Measurements from ENCODE around the gene POU2F3.

POU2F3 gene

DNA sequence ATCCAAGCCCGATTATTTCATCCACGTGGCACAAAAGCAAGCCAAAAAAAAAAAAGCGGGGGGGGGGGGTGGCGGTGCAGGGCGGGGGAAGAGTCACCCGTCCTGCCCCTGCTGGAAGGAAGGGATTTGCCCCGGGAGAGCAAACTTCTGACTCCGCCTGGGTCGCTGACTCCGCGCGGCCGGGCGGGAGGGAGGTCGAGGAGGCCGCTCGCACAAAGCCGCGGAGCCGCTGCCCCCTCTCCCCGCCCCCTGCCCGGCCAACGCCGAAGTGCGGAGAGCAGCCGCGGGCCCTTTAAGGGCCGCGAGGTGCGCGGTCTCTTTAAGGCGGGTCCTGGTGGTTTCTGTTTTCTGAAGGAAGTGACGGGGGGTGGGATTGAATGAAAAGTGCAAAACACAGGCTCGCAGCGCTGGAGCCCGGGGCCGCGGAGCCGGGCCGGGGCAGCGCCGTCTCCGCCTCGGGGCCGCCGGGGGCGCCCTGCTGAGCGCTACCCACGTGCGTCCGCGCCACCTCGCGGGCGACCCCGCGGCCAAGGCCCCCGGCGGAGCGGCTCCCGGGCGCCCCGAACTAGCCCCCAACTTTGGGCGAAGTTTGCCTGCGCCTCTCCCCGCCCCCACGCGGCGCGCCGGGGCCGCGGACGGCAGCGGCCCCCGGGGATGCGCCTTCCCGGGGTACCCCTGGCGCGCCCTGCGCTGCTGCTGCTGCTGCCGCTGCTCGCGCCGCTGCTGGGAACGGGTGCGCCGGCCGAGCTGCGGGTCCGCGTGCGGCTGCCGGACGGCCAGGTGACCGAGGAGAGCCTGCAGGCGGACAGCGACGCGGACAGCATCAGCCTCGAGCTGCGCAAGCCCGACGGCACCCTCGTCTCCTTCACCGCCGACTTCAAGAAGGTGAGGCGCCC, 29.1 kb upstream of the POU2F3 start, which contains the start of gene OAF:
Gene OAF, plus strand, starts transcription at position 407 of the 896 bp plus-strand sequence. Its CDS starts 248 bp downstream, at position 655.
- ATAC-seq (peak; percentile 87), DNase-seq (peak; percentile 51)

DNA sequence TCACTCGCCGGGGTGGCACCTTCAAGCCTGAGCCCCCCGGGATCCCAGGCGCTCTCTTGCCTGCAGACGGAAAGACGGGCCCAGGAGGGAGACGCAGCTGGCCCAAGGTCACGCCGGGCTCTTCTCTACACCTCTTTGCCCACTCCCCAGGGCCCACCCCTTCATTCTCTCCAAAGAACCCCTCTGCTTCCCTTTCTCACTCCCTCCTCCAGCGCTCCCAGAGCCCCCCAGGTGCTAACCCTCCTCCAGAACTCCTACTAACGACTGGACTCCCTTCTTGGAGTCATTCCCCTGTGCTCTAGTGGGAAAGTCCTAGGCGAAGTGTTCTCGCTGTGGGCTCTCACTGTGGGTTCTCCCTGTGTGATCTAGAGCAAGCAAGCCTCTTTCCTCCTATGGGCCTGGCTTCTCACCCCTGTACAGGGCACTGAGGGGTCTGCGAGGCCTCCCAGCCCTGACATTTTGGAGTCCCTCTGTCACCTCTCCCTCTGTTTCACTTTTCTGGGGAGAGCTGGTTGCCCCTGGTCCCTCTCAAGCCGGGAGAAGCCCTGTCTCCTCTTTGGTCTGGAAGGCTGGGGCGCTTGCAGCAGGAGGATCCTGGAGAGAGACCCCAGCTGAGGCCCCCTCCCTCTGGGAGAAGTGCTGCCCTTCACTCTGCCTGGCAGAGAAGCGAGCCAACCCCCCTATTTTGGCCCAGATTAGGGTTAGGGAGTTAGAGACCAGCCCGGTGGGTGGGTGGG, 28.2 kb upstream of the POU2F3 start:
- DNase-seq (no peak), ATAC-seq (peak; percentile 7)

DNA sequence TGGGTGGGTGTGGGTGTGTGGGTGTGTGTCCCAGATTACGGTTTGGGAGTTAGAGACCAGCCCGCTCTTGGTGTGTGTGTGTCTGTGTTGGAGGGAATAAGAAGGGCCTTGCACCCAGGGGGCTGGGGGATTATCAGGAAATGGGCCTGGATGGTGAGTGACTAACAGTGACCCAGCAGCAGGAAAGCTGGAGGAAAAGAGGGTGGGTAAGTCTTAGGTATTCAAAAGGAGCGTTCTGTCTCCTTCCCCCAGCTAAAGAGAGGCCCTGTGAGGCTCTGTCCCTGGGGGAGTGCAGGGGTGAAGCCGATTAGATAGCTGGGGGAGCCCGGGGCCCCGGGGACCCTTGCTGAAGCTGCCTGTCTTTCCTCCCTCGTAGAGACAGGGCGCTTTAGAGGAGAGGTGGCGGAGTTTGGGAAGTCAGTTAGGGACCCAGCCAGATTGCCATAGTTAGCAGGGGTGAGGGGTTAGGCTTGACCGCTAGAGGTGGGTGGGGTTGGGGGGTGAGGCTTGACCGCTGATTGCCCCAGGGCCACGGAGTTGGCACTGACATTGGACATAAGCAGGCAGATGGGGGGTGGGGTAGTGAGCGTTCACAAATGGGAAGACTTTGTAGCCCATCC, 27.6 kb upstream of the POU2F3 start:
- no peak for ATAC-seq
- DNase-seq = no peak

DNA sequence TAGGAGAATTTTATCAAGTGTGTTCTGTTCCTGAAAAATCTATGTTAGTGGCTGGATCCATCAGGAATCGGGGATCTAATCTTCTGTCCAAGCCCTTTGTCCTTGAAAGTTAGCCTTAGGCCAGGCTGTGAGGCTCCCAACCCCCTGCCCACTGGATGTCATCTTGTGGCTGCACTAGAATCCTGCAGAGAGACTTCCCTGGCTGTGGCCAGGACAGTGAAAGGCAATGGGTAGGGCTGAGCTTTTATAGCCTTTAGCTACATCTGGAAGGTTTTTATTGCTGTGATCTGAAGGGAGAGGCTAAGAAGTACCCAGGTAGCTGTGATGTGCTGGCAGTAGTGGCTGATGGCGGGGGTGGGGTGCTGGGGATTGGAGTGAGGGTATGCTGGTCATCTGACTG, 27.0 kb upstream of the POU2F3 start:
- DNase-seq (no peak), ATAC-seq (no peak)

DNA sequence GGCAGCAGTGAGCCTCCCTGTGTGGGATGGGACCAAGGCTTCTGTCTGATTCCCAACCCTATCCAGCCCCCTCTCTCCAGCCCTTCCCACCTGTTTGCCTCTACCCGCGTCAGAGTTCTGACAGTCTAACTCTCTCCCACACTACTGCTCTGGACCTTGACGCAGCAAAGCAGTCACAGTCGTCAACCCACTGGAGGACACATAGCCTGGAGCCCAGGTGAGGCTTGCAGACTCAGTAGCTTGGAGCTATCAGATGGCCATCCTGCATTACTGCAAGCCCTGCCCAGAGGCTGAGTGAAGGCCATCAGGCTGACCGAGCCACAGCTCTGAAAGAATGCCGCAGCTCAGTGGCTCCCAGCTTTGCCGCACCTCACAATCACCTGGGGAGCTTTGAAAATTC, 25.4 kb upstream of the POU2F3 start:
- ATAC-seq (no peak), DNase-seq (no peak)

DNA sequence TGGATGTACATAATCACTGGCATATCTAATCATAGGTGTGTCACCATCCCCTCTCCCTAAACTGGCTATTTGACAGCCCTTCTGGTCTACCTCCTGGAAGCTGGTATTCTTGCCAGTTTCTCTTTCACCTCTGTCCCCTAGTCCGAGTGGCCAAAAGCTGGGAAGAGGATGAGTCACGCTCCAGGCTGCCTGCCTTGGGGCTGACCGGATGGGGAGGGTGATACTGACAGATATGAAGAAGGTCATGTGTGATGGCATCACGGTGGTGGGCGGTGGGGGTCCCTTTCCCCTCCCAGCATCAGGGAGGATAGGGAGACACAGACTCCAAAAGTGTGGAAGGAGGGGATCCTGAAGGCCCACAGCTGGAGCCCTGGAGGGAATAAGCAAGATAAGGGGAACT, 24.3 kb upstream of the POU2F3 start:
- no peak for DNase-seq

DNA sequence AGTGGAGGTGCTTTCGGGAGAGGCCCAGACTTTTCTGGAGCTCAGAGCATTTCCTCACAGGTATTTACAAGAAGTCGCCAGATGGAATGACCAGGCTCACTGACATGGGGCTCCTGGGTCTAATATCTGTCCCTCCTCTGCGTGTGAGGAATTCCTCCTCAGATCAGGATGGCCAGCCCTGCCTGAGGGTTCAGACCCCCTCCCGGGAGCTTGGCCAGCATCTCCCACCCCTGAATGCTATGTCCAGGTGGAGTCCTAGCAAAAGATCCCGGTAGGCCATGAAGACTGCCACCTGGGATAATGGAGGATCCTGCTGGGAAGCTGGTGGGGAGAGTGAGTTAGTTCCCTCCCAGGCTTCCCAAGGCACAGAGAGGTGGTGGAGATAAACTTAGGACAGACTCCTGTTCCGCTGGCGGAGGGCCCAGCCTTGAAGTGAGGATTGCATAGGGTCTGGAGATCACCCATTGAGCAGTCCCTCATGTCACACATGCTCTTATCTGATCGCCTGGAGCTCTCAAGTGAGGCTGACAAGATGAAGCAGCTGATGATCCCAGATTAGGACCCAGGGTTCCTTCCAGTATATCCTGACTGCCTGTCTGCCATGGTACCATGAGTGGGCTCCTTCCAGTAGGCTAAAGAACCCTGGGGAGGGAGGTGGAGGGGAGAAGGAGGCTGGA, 23.4 kb upstream of the POU2F3 start:
- ATAC-seq = no peak

More for the DNA sequence above, 24.3 kb upstream of the POU2F3 start:
- no peak for ATAC-seq

DNA sequence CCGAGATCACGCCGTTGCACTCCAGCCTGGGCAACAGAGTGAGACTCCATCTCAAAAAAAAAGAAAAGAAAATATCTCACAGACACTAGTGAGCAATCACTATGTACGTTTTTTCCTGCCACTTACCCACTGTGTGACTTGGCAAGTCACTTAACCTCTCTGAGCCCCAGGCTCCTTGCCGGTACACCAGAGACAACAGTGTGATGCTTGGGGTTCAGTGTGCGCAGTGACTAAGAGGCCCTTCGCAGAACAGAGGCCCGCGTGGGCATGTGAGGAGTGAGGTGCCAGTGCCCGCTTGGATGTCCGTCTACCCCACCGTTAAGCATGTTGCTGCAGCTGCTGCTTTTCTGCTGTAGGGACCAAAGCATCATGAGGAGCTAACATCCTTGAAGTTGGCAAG, 22.4 kb upstream of the POU2F3 start:
- ATAC-seq (no peak), DNase-seq (no peak)

More for the DNA sequence above, 23.4 kb upstream of the POU2F3 start:
- DNase-seq = no peak

DNA sequence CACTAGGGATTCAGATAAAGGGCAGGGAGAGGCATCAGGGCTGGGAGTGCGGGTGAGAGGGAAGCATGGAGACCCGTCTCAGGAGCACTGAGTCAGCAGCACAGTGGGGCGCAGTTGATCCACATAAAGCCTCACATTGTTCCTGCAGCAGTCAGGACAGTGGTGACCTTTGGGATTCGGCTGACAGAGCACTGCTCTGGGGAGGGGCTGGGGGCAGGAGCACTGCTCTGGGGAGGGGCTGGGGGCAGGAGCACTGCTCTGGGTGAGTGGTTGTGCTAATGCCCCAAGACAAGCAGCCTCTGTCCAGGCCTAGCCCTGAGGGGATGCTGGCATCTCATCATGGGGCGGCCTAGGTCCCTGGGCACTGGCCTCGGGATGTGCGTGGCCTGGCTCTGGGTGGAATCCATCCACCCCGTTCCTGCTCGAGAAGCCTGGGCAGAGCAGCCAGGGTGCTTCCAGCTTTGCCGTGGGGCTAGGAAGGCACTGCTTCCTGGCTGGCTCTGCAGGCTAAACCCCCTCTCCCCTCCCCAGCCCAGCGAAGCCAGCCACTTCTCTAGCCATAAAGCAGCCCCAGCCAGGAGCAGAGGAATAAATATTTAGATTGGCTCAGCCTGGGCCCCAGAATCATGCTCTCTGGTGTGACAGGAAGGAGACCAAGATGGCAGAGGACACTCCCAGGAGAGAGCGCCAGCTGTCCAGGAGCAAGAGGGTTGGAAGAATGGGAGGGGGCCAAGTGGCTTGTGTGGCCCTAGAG, 21.8 kb upstream of the POU2F3 start:
- no peak for ATAC-seq
- no peak for DNase-seq

DNA sequence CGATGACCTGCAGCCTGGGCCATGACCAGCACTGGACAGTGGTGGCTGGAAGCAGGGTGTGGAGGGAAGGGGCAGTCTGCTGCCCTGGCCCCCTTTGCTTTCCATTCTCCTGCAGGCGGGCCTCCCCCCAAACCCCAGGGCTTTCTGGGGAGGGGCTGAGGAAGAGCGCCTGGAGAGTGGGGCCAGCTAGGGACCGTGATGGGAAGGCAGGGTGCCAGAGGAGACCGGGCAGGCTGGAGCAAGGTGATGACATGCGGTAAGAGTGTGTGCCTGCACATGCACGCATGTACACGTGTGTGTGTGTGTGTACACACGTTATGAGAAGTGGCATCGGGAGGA, 21.3 kb upstream of the POU2F3 start:
- no peak for DNase-seq

DNA sequence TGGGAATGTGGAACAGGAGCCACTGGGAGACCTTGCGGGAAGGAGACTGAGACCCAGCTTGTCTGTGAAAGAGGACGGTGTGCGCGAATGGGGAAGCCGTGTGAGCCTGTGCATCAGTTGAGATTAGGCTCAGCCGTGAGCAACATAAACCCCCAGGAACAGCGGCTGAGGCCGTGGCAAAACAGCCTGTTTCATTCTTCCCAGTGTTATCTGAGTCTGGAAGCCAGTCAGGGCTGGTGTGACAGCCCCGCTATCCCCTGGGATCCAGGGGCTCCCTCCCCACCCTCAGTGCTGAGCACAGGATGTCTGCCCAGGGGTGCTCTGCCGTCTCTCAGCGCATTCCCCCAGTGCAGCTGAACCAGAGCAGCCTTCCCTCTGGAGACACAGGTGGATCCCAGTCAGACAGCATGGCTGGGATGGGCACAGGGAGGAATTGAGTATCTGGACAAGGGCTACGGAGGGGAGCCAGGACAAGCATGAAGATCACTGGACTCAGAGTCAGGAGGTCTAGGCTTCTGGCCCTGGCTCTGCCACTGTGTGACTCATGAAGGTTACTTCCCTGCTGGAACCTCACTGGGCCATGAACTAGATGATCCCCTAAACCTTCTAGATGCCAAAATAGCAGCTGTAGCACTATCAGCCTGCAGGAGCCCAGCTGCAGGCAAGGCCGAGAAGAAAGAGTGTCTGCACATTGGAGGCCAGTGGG, 20.6 kb upstream of the POU2F3 start:
- DNase-seq = no peak
- no peak for ATAC-seq

More for the DNA sequence above, 21.3 kb upstream of the POU2F3 start:
- no peak for ATAC-seq

DNA sequence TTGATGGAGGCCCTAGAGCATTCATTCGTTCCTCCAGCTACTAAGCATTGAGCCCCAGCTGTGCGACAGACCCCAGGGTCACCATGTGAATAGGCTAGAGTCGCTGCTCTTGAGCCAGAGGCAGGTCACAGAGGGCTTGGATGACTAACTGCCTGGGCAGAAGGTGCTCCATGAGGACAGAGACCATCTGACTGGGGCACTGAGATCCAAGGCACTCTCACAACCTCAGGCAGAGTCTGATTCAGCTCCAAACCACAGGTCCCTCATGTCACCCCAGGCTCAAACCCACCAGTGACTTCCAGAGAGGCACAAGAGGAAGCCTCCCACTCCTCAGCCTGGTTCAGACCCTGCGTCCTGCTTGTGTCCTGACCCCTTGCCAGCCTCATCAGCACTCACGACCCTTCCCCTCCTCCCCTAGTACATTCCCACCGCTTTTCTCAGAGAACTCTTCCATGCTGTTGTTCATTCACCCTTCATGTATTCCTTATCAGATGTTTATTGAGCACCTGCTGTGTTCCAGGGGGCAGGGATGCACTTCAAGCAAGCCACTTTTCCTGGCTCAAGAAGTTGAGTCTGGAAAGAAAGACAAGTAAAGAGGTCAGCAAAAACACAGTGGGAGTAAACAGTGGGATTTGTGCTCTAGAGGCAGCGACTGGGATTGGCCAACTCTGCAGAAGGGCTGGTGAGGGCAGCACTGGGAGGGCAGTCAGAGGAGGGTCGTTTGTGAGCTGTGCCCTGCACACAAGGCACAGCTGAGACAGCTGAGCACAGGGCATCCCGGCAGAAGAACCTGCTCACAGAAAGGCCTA, 19.8 kb upstream of the POU2F3 start:
- DNase-seq (no peak), ATAC-seq (peak; percentile 21)

DNA sequence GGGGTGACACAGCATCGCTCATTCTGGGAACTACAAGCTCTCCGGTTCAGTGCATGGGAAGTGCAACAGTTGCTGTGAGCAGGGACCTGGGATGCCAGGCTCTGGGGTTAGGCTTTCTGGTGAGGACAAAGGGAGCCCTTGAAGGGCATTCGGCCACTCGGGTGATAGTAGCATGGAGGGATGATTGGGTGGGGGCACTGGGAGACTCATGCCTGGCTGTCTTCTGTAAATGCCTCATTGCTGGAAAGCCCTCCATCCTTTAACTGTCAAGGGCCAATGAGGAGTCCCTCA, 19.2 kb upstream of the POU2F3 start:
- ATAC-seq (no peak), DNase-seq (no peak)

DNA sequence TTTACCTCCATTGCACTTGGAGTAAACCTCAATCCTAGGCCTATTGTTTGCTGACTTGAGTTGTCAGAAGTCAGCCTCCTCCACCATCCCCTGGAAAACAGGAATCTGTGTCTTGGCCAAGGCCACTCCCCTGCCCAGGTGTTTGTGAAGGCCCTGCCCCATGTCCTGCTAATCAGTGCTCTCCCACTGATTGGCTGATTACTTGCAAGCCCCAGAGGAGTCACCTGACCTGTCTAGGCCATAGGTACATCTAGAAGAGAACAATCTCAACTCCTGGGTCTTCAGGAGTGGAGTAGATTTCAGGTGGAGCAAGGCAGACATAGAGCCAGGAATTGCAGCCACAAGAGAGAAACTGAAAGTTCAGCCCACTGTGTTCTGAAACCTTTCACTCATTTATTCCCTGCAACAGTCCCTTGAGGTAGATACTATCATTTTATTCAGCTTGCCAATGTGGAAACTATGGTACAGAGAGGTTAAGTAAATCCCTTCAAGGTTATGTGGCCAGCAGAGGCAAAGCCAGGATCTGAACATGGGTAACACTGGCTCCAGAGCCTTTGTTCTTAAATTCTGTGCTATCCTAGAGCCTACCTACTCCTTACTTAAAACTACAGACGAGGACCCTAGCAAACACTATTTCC, 18.7 kb upstream of the POU2F3 start:
- ATAC-seq = peak; percentile 46
- DNase-seq = no peak

DNA sequence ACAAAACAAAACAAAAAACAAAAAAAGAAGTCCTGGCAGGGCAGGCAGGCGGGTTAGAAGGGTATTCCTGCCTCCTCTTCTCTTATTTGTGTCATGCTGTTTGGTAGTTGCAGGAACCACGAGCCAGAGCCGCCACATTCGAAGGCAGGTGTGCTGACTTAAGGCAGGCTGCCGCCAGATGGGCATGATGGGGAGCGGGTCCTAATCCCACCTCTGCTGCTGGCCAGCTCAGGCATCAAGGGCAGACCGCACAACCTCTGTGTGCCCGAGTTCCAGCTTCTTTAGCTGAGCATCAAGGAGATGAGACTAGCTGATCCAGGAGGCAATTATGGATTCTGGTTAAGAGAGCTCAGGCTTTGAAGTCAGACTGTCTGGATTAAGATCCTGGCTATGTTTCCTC, 17.0 kb upstream of the POU2F3 start:
- no peak for ATAC-seq
- DNase-seq = no peak

DNA sequence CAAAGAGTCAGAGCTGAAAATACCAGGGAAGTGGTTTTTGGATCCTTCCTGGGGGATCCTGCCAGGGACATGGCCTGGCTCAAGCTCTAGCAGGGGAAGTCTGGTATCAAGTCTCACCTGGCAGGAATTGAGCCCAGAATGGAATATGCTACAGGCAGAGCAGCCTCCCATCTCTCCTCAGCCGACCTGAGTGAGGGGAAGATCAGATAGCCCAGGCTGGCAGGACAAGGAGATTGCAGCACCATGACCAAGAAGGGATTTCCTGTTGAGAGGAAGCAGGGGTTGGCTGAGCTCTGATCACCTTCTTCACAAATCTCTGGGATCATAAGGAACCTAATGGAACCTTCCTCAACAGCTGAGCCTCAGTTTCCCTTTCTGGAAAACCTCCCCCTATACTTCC, 16.1 kb upstream of the POU2F3 start:
- DNase-seq (no peak), ATAC-seq (no peak)

DNA sequence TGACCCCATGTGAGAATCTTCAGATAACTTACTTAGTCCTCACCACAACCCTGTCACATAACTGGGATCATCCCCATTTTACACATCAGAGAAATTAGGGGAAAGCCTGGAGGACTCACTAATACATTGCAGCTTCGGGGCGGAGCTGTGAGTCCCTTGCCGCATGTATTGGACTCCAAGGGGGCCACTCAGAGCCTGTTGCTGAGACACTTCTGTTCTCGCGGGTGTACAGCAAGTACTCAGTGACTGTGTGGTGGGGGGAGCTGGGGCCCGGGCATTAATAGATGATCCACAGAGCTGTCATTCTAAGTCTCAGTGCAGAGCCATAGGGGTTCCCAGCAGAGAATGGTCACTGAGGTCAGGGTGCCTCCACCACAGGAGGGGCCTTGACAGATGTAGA, 15.6 kb upstream of the POU2F3 start:
- ATAC-seq (no peak), DNase-seq (no peak)

DNA sequence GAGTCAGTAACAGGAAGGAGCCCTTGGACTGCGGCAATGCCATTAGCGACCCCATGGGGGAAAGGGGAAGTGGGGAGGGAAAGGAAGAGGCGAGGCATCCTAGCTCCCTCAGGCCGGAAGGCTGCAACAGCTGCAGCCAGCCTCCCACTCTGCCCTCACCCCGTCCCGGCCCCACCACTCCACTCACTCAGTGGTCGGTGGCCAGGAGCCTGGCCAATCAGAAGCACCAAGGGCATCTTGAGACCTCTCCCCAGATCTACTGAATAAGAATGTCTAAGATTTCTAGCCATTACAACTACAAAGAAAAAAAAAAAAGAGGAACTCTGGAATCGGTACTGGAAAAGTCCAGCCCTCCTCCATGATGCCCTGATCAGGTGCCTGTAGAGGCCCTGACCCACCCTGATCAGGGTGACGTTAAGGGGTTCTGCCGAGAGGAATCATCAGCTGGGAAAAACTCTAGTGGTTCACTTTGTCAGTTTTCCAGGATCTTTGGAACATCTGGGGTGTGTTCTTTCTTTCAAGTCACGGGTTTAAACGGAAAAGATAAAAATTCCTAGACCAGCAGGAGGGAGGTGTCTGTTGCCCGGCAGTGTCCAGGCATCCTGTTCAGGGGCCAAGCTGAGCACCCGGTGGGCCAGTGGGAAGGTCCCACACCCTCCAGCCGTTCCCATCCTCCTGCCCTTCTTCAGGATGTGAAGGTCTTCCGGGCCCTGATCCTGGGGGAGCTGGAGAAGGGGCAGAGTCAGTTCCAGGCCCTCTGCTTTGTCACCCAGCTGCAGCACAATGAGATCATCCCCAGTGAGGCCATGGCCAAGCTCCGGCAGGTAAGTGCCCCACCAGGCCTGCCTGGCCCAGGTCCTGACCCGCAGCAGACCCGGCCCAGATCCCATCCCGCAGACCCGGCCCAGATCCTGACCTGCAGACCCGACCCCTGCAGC, 14.7 kb upstream of the POU2F3 start:
- DNase-seq = no peak
- ATAC-seq = no peak

DNA sequence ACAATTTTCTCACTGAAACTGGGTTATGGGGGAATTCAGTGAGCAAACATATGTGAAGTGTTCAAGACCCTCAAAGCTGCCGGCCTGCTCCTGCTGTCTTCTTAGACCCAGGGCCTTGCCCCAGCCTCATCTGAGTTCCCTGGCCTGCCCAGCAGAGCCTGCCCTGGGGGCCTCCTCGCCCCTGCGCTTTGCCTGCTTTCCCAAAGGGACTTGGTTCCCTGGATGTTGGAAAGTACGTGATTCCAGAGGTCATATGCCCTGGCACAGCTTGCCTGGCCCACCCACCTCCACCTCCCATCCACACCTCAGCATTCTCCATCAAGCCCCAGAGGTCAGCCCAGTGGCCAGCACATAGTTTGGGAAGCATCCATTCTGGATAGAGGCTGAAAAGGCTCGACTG, 13.7 kb upstream of the POU2F3 start:
- no peak for ATAC-seq
- DNase-seq = no peak

All from stimulated activated naive CD8-positive, alpha-beta T cell treated with anti-CD3 and anti-CD28 coated beads, Interleukin-15, Interleukin-2, amounts not matched to agents 100 U/mL and 50 U/mL, for 24 hours (primary cell).